ENCODE measurements around the gene HTRA2. TPM values are rescaled to one million over a fixed set of nuclear protein-coding genes. Genes with fewer than 3 reads are reported as not detected.
A peak's percentile ranks its signal among the peaks of the same experiment; 100 is the strongest.

Gene HTRA2
- total RNA-seq, 1 donor from 2014 or later, result 24.2 TPM

DNA sequence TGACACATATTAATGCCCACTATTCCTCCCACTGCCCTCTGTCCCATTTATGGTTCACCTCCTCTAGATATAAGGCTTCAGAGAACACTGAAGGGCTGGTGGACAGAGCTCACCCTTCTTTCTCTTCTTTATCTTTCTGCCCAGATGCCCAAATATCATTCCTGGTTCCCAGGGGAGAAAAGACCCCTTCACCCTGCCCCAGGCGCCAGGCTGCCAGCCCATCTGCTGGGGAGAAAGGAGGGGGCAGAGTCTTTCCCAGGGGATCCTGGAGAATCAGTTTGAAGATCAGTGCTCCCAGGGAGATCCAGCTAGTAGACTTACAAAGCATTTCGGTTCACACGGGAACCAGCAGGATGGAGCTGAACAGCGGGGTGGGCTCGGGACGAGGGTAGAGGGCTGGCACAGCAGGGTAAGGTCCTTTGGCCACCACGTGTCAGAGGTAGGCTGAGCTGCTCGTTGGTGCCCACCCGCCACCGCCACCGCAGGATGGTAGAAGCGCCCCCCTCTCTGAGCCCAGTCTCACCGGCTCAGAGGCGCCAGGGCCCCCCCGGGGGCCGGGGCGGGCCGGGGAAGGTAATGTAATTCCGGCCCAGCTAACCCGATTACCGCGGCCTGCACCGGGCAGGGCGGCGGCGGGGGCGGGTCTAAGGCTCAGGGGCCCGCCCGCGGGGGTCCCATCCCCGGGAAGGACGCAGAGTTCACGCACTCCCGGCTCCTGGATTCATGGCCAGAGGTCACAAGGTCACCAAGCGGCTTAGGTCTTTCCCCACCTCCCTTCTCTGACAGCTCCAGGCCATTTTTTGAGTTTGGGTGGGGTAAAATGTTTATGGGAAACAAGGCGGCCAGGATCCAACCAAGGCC is 16.8 kb upstream of the HTRA2 start:
- Mint-ChIP-seq H3K9me3 (ENCODE audit: low read depth) (no peaks in the 10 kb centered on the region), H3K27me3 (ENCODE audit: low read depth) (peaks cover 63% of the 10 kb centered on the region), H3K4me1 (ENCODE audit: low read depth) (peaks cover 13% of the 10 kb centered on the region), H3K27ac (ENCODE audit: unreplicated experiment) (no peak overlapping the region), H3K4me3 (ENCODE audit: unreplicated experiment) (no peak overlapping the region), H3K36me3 (ENCODE audit: low read depth) (peaks cover 1% of the 10 kb centered on the region)
- DNase-seq (ENCODE audit: low spot score), result peak; percentile 66
- TF ChIP-seq, protein P1, sequence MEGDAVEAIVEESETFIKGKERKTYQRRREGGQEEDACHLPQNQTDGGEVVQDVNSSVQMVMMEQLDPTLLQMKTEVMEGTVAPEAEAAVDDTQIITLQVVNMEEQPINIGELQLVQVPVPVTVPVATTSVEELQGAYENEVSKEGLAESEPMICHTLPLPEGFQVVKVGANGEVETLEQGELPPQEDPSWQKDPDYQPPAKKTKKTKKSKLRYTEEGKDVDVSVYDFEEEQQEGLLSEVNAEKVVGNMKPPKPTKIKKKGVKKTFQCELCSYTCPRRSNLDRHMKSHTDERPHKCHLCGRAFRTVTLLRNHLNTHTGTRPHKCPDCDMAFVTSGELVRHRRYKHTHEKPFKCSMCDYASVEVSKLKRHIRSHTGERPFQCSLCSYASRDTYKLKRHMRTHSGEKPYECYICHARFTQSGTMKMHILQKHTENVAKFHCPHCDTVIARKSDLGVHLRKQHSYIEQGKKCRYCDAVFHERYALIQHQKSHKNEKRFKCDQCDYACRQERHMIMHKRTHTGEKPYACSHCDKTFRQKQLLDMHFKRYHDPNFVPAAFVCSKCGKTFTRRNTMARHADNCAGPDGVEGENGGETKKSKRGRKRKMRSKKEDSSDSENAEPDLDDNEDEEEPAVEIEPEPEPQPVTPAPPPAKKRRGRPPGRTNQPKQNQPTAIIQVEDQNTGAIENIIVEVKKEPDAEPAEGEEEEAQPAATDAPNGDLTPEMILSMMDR (IDR thresholded peaks at IDR 0.05), result no peak

DNA sequence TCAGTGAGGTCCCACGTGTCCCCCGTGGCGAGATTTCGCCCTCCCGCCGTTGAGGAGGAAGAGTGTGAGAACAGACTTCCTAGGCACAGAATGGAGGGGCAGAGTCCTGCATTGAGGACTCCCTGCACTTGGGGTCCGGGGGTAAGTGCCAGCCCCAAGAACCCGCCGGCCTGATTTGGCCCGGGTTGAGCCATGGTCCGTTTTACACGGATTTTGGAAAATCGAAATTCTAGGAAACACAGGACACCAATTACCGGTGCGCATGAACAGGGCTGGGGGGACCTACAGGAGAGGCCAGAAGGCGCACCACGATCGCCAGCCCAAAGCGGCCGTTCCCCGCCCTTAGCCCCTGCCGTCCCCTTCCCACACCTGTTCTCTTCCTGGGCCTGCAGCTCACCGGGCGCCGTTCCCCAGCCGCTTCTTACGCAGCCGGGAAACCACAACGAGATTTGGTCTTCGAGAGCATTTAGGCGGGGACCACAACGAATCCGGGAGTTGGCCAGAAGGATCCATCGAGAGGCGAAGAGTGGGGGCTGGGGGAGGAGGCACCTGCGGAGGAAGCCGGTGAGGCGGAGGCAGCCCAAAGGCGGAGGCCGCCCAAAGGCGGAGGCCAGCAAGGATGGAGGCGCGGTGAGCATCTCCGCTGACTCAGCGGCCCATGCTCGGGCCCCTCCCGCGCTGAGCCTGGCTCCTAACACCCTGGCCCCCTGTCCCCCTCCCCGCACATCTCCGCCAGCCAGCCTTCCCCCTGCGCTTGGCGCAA is 15.9 kb upstream of the HTRA2 start:
- no peak overlapping the region for H3K27ac Mint-ChIP-seq (ENCODE audit: unreplicated experiment)
- DNase-seq (ENCODE audit: low spot score), result peak; percentile 69
- H3K4me3 Mint-ChIP-seq (ENCODE audit: unreplicated experiment), result no peak overlapping the region
- peaks cover 7% of the 10 kb centered on the region for H3K4me1 Mint-ChIP-seq (ENCODE audit: low read depth)
- H3K27me3 Mint-ChIP-seq (ENCODE audit: low read depth), result peaks cover 66% of the 10 kb centered on the region
- H3K9me3 Mint-ChIP-seq (ENCODE audit: low read depth), result no peaks in the 10 kb centered on the region
- no peaks in the 10 kb centered on the region for H3K36me3 Mint-ChIP-seq (ENCODE audit: low read depth)
- TF ChIP-seq, protein P1 (IDR thresholded peaks at IDR 0.05), result no peak

DNA sequence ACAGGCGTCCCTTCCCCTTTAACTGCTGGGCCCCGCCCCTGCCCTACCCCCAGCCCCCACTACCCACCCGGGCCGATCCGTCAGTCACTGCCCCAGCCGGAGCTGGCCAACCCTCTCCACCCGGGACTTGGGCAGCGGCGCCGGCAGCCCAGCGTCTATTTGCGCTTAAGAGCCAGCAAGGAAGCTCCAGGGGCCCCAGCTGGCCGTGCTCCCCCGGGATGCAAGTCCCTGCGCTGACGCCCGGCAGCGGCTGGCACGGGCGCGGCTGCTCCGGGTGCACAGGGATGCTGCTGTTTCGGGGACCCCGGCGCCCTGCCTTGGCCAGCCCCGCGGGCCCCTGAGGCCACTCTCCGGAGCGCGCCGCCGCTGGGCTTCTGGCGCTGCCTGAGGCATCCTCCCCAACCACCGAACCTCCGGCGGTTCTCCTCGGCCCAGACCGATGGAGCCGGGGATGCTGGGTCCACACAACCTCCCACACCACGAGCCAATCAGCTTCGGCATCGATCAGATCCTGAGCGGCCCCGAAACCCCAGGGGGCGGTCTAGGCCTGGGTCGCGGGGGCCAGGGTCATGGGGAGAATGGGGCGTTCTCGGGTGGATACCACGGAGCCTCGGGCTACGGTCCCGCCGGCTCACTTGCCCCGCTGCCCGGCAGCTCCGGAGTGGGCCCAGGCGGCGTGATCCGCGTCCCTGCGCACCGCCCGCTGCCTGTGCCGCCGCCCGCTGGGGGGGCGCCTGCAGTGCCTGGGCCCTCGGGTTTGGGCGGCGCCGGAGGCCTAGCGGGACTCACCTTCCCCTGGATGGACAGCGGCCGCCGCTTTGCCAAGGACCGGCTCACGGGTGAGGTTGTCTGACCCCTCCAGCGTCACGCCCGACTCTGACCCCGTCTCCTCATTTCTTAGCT is 15.1 kb upstream of the HTRA2 start, which contains the start of gene TLX2:
TSS of gene TLX2 (plus strand) at position 83 of the 903 bp plus-strand sequence. CDS start at position 440, 357 bp downstream.
- peak; percentile 88 for DNase-seq (ENCODE audit: low spot score)
- H3K9me3 Mint-ChIP-seq (ENCODE audit: low read depth), result no peaks in the 10 kb centered on the region
- H3K27me3 Mint-ChIP-seq (ENCODE audit: low read depth), result peaks cover 73% of the 10 kb centered on the region
- TF ChIP-seq, protein P1 (IDR thresholded peaks at IDR 0.05), result no peak
- H3K4me1 Mint-ChIP-seq (ENCODE audit: low read depth), result peaks cover 7% of the 10 kb centered on the region
- no peak within 1 kb of the TSS for H3K27ac Mint-ChIP-seq (ENCODE audit: unreplicated experiment)
- H3K36me3 Mint-ChIP-seq (ENCODE audit: low read depth), result no peaks in the 10 kb centered on the region
- peak within 1 kb of the TSS; percentile 31 for H3K4me3 Mint-ChIP-seq (ENCODE audit: unreplicated experiment)

DNA sequence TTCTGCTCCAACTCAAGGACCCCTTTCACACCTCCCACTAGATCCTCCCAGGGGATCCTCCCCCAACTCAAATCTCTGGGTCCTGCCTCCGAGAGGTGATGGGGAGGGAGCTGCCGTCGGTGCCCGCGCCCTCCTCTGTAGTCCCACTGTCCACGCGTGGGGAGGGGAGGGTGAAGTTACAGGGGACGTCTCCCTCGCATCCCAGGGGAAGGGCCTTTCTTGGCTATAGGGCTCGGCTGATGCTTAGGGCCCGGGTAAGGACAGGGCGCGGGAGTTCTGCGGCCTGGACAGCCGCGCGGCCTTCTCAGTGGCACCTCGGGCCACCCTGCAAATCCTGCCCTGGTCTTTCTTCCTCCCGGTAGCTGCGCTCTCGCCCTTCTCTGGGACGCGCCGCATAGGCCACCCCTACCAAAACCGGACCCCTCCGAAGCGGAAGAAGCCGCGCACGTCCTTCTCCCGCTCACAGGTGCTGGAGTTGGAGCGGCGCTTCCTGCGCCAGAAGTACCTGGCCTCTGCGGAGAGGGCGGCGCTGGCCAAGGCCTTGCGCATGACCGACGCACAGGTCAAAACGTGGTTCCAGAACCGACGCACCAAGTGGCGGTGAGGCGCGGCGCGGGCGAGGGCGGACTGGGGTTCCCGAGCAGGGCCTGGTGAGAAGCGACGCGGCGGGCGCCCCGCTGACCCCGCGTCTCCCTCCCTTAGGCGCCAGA is 14.3 kb upstream of the HTRA2 start:
- Mint-ChIP-seq H3K36me3 (ENCODE audit: low read depth) (no peaks in the 10 kb centered on the region), H3K4me1 (ENCODE audit: low read depth) (peaks cover 7% of the 10 kb centered on the region), H3K4me3 (ENCODE audit: unreplicated experiment) (peak overlapping the region; percentile 31), H3K9me3 (ENCODE audit: low read depth) (no peaks in the 10 kb centered on the region), H3K27ac (ENCODE audit: unreplicated experiment) (no peak overlapping the region), H3K27me3 (ENCODE audit: low read depth) (peaks cover 76% of the 10 kb centered on the region)
- peak; percentile 77 for DNase-seq (ENCODE audit: low spot score)
- TF ChIP-seq, protein P1 (IDR thresholded peaks at IDR 0.05), result no peak
